ENCODE measurements around the gene RREB1. TPM values are rescaled to one million over a fixed set of nuclear protein-coding genes. Genes with fewer than 3 reads are reported as not detected.

RREB1 gene
- total RNA-seq, 1 donor from 2014 or later = 17.5 TPM

DNA sequence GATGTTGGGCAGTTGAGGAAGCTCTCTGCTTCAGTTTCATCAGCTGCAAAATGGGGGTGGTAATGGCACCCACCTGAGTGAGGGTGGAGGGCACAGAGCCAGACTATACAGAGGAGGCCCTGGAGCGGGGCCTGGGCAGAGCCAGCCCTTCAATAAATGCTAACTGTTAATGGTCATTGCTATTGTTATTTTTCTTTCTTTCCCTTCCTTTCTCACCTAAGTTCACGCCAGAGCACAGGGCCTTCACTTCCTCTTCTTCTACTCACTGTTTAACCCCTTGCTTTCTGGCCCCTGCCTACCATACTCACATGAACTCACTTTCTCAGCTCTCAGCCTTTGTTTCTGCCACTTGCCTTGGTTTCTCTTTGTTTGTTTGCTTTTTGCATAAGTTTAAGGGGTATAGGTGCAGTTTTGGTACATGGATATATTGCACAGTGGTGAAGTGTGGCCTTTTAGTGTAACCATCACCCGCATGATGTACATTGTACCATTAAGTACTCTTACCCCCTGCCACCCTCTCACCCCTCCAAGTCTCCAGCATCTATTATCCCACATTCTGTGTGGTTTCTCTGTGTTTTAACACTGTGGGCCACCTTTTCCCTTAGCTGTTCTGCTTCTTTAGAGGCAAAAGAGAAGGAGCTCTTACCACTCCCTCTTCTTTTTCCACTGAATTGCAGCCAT lies 7.5 kb upstream of the RREB1 start:
- peak in 1 of 2 donors; percentile 61 for DNase-seq (ENCODE audit: low read depth in 2 of 2)

- peak; percentile 11 to 47 for DNase-seq (ENCODE audit: low read depth in 2 of 2)
These were observed 7.0 kb upstream of the RREB1 start for GRCh38 chr6:7100753-7101081.

- DNase-seq (ENCODE audit: low read depth in 2 of 2) = peak in 1 of 2 donors; percentile 46
These were observed 6.5 kb upstream of the RREB1 start for GRCh38 chr6:7101290-7101689.

- DNase-seq (ENCODE audit: low read depth in 2 of 2) = no peak
These were observed 3.0 kb upstream of the RREB1 start for GRCh38 chr6:7104752-7105151.

- DNase-seq (ENCODE audit: low read depth in 2 of 2) = no peak
These were observed 1.5 kb upstream of the RREB1 start for GRCh38 chr6:7106215-7106751.

GRCh38 chr6:7106752-7107577 lies 796 bp upstream of the RREB1 start:
- peak; percentile 12 to 29 for DNase-seq (ENCODE audit: low read depth in 2 of 2)

DNA sequence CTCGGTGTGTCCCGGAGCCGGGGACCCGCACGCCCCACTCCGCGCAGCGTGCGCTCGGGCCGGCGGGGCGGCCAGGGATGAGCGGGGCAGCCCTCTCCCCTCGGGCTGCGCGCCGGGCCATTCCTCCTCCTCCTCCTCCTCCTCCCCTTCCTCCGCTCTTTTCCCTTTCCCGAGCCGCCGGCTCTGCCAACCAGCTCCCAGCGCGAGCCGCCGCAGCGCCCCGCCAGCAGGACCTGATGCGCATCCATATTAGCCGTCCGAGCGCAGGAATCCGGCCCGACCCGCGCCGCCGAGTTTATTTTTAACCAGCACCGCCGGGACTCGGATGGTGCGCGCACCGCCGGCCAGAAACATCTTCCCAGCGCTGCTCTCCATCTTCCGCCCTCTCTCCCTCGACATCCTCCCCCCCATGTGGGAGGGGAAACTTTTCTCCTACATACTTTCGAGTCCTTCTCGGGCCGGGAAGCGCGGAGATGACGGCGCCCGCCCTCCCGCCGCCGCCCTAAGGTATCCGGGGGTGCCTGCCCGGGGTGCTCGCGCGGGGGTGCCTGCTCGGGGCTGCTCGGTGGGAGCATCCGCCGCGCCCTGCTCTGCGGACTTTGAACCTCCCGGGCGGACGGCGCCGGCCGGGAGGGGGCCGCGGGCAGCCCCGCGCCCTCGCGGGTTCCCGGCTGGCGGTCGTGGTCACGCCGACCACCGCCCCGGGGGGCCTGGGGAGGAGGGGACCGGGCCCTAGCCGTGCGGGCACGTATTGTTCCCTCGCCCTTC lies 619 bp downstream of the RREB1 start:
- DNase-seq (ENCODE audit: low read depth in 2 of 2) = peak; percentile 65 to 70

GRCh38 chr6:7108964-7109836 lies 1.4 kb downstream of the RREB1 start:
- peak; percentile 72 to 82 for DNase-seq (ENCODE audit: low read depth in 2 of 2)

DNA sequence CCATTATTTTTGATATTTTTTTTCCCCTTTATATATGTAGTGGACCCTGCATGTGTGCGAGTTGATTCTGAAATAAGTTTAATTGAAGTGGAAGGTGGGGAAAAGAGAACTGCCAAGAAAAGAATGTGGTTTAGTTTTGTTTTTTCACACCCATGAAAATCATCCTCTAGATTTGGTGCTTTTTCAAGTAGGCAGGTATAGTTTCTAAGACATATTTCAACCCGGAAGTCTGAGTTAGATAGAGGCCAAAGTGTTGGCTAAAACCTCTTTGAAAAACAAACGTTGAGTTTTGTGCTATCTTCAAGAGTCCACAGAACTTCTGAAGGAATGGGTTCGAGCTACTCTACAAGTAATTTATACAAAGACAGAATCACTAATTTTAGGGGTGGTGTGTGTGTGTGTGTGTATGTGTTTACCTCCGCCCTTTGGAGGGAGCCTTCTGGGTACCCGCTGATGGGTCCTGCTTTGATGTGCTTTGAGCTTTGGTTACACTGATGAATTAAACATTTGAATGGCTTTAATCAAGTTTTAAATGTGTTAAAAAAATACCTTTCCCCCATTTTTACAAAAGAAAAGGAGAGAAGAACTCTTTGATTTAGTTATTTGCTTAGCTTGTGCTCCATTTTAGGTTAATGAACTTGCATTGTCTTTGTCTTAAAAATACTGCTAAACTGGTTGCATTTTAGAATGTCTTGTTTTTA lies 2.5 kb downstream of the RREB1 start:
- no peak for DNase-seq (ENCODE audit: low read depth in 2 of 2)

GRCh38 chr6:7111095-7111690 lies 3.4 kb downstream of the RREB1 start:
- no peak for DNase-seq (ENCODE audit: low read depth in 2 of 2)

GRCh38 chr6:7112171-7112570 lies 4.4 kb downstream of the RREB1 start:
- DNase-seq (ENCODE audit: low read depth in 2 of 2) = no peak

- peak in 1 of 2 donors; percentile 43 for DNase-seq (ENCODE audit: low read depth in 2 of 2)
These were observed 5.1 kb downstream of the RREB1 start for GRCh38 chr6:7112741-7113313.

- DNase-seq (ENCODE audit: low read depth in 2 of 2) = no peak
These were observed 7.1 kb downstream of the RREB1 start for GRCh38 chr6:7114744-7115458.

DNA sequence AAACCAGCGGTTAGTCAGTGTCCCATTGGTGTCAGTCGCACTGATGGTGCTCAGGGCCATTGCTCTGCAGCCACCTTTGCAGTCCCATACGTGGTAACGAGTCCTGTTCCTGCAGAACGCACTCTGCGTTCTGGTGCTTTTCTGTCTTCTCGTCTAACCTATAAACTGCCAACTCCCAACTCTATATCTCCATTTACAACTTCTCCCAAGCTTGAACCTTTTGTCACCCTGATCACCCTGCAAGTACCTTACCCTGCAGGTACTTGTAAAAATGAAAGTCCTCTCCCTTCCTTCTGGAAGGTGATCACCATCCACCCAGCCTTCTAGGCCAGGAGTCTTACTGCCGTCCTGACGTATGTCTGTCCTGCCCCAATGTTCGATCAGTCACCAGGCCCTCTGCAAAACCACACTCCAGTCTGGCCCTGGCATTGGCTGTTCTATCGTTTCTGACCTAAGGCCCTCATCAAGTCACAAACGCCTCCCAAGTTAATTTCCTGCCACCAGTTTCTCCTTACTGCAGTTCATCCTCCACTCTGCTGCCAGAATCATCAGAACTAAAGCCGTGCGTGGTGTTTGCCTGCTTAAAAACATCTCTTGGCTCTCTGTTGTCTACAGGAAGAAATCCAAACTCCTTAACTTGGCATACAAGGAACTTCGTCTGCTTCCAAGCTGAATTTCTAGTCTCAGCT lies 7.9 kb downstream of the RREB1 start:
- peak in 1 of 2 donors; percentile 10 for DNase-seq (ENCODE audit: low read depth in 2 of 2)

GRCh38 chr6:7119272-7119801 lies 11.6 kb downstream of the RREB1 start:
- DNase-seq (ENCODE audit: low read depth in 2 of 2) = no peak

DNA sequence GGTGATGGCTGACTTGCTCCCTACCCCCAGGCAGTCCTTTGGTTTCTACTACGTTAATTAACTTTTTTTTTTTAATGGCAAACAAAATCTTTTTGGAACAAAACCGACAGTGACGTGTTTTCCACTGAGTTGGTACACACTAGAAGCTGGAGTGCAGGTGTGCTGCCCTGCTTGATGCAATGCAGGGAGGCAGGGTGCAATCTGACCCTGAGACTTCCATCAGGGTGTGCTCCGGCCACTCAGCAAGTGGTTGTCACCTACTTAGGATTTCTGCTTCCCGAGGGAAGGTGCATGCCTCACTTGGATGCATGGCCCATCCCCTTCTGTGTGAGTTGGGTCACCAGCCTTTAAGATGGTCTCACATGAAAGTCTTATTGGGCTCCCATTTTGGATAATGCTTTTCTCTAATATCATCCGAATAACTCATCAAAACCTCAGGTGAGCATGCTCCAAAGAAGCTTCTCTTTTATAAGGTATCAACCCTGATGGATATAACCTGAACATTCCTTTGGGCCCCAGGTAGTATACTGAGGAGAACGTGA lies 14.0 kb downstream of the RREB1 start:
- DNase-seq (ENCODE audit: low read depth in 2 of 2) = no peak

- no peak for DNase-seq (ENCODE audit: low read depth in 2 of 2)
These were observed 14.9 kb downstream of the RREB1 start for GRCh38 chr6:7122684-7123083.

- DNase-seq (ENCODE audit: low read depth in 2 of 2) = no peak
These were observed 16.4 kb downstream of the RREB1 start for GRCh38 chr6:7124114-7124513.
